Panc1 (cell line): ENCODE data around the gene AGA. TPM values are rescaled to one million over a fixed set of nuclear protein-coding genes. Genes with fewer than 3 reads are reported as not detected.

Experiments used
- ATAC-seq: fragments of 200-7000 bp; cut with Tn5 transposase; 2 replicates; pipeline ENCODE4 v1.9.1; 2020; ENCODE audit warnings: mild to moderate bottlenecking, moderate library complexity
- BruUV-seq: library from RNA; stranded (reverse); fragments of 400-500 nt; replicated peaks from 2 replicates; lab custom pipeline; 2021; lab: Mats Ljungman, UMichigan
- CTCF ChIA-PET: fragments of 300-600 bp; sonication (Branson Sonifier 250); formaldehyde crosslinking; loops from one replicate; lab custom pipeline; 2022; ENCODE audit warnings: antibody characterized with exemption; lab: Charles Lee
- POLR2A ChIA-PET: fragments of 300-600 bp; sonication (Branson Sonifier 250); formaldehyde crosslinking; loops from one replicate; lab custom pipeline; 2022; ENCODE audit warnings: antibody characterized with exemption; lab: Charles Lee
- DNase-seq: peaks from one replicate; pipeline ENCODE4 v3.0.0-alpha.2; 2010; ENCODE audit warnings: low read depth, low spot score
- H3K27ac ChIP-seq: 2 replicates; pipeline ENCODE4 v1.5.1; 2011; ENCODE audit warnings: mild to moderate bottlenecking, low read length, inconsistent platforms
- H3K27me3 ChIP-seq: fragments of 200-500 bp; sonication (Bioruptor generic); 2 replicates; pipeline ENCODE4 v1.6.0; 2014; ENCODE audit warnings: low read length, inconsistent platforms; ENCODE audit not compliant: control insufficient read depth, insufficient read depth
- H3K36me3 ChIP-seq: fragments of 200-500 bp; sonication (Bioruptor generic); 2 replicates; pipeline ENCODE4 v1.5.1; 2014; ENCODE audit warnings: inconsistent platforms, mild to moderate bottlenecking, low read length, moderate library complexity; ENCODE audit not compliant: control insufficient read depth, insufficient read depth
- H3K4me1 ChIP-seq: 2 replicates; pipeline ENCODE4 v1.5.1; 2011; ENCODE audit warnings: inconsistent platforms, mild to moderate bottlenecking, low read length, moderate library complexity; ENCODE audit not compliant: control insufficient read depth, insufficient read depth
- H3K4me3 ChIP-seq, 2 experiments: 2 replicates each; pipeline ENCODE4 v1.5.1; 2011 to 2012; ENCODE audit warnings: low read depth in 2 of 2, low read length in 2 of 2, mild to moderate bottlenecking in 2 of 2, inconsistent platforms in 1 of 2, moderate library complexity in 1 of 2
- H3K9me3 ChIP-seq: fragments of 200-500 bp; sonication (Bioruptor generic); 2 replicates; pipeline ENCODE4 v1.5.1; 2014; ENCODE audit warnings: low read depth, mild to moderate bottlenecking, inconsistent platforms, low read length, moderate library complexity; ENCODE audit not compliant: control insufficient read depth, insufficient read depth
- CTCF ChIP-seq: fragments of 450-650 bp; IDR thresholded peaks from 2 replicates; pipeline ENCODE4 v1.5.1; 2017; ENCODE audit warnings: mild to moderate bottlenecking
- POLR2AphosphoS5 ChIP-seq: IDR thresholded peaks from 2 replicates; pipeline ENCODE4 v1.6.1; 2012; ENCODE audit warnings: mild to moderate bottlenecking, low read depth, low read length, moderate library complexity
- REST ChIP-seq, 2 experiments: IDR thresholded peaks; 2 replicates each; pipeline ENCODE4 v1.6.1; 2011 to 2012; ENCODE audit warnings: low read depth in 2 of 2, control low read depth in 1 of 2, low read length in 1 of 2, mild to moderate bottlenecking in 1 of 2, moderate library complexity in 1 of 2; ENCODE audit not compliant: insufficient read depth in 1 of 2
- SIN3A ChIP-seq: IDR thresholded peaks from 2 replicates; pipeline ENCODE4 v1.6.1; 2012; ENCODE audit warnings: low read depth, mild to moderate bottlenecking, low read length, moderate library complexity, borderline replicate concordance; ENCODE audit not compliant: insufficient read depth
- TCF7L2 ChIP-seq: IDR thresholded peaks from 2 replicates; pipeline ENCODE4 v1.6.1; 2011; ENCODE audit warnings: mild to moderate bottlenecking, low read depth, low read length, inconsistent platforms
- in situ Hi-C: cut with HindIII; loops from 2 replicates; pipeline ENCODE4 v1.10.0; 2016; ENCODE audit warnings: low sequenced_read_pairs, low pct_unique_long_range_greater_than_20kb
- intact Hi-C: fragments of 100-400 bp; cut with micrococcal nuclease; formaldehyde crosslinking; loops from one replicate; pipeline ENCODE4 v1.10.0; 2022; ENCODE audit not compliant: unreplicated experiment
- total RNA-seq: library from RNA; stranded (reverse); gene quantifications from one replicate; pipeline ENCODE4 v1.2.1, GENCODE V29; 2021; ENCODE audit not compliant: unreplicated experiment

Gene AGA
- total RNA-seq, 1 experiment from 2014 or later = 15.4 TPM

GRCh38 chr4:177484613-177485021 is 42.4 kb upstream of the AGA start:
- Histone ChIP-seq H3K4me3 (no peak overlapping the region), H3K4me1 (no peaks in the 10 kb centered on the region), H3K27ac (no peak overlapping the region), H3K27me3 (no peaks in the 10 kb centered on the region), H3K9me3 (no peaks in the 10 kb centered on the region), H3K36me3 (no peaks in the 10 kb centered on the region)
- POLR2A ChIA-PET = no interaction called here
- no peak for ATAC-seq
- in situ Hi-C loops (no loop called here), intact Hi-C loops (no loop called here)
- no peak for DNase-seq
- no TSS peak for BruUV-seq
- CTCF ChIA-PET = no interaction called here
- TF ChIP-seq CTCF = no peak
- no peak for TF ChIP-seq TCF7L2
- no peak for TF ChIP-seq REST (IDR thresholded peaks at IDR 0.05; ENCODE audit: insufficient read depth in 1 of 2, low read depth in 2 of 2, low read length in 1 of 2)
- no peak for TF ChIP-seq SIN3A
- no peak for TF ChIP-seq POLR2AphosphoS5

GRCh38 chr4:177483760-177484159 is 41.5 kb upstream of the AGA start:
- no peaks in the 10 kb centered on the region for H3K36me3 ChIP-seq
- no peak overlapping the region for H3K27ac ChIP-seq
- POLR2A ChIA-PET = interaction anchor here (0.7 kb wide), 1 partner anchor 208 kb away, joined by 3 read pairs; no protein-coding TSS in a partner anchor
- BruUV-seq = no TSS peak
- no peak for TF ChIP-seq REST (IDR thresholded peaks at IDR 0.05; ENCODE audit: insufficient read depth in 1 of 2, low read depth in 2 of 2, low read length in 1 of 2)
- TF ChIP-seq SIN3A = no peak
- TF ChIP-seq TCF7L2 = no peak
- TF ChIP-seq POLR2AphosphoS5 = no peak
- TF ChIP-seq CTCF = no peak
- H3K27me3 ChIP-seq = no peaks in the 10 kb centered on the region
- H3K4me1 ChIP-seq = no peaks in the 10 kb centered on the region
- in situ Hi-C loops (no loop called here), intact Hi-C loops (no loop called here)
- DNase-seq (no peak), ATAC-seq (no peak)
- no peaks in the 10 kb centered on the region for H3K9me3 ChIP-seq
- H3K4me3 ChIP-seq = no peak overlapping the region
- CTCF ChIA-PET = no interaction called here
